Endometrial microvascular endothelial cells (primary cell): ENCODE results near the gene PGAM2. TPM values are rescaled to one million over a fixed set of nuclear protein-coding genes. Genes with fewer than 3 reads are reported as not detected.
"Not testable (repeated sequence)": the region's sequence is repeated elsewhere in the genome, so short reads cannot be mapped to it uniquely, and the experiment has no call there.

Experiments used
- in situ Hi-C: cut with HindIII; loops from 2 replicates; pipeline ENCODE4 v1.10.0; 2017; ENCODE audit warnings: low sequenced_read_pairs, low pct_unique_long_range_greater_than_20kb; ENCODE audit errors: inconsistent ontology term
- total RNA-seq: library from RNA; depleted of rRNA; stranded (reverse); fragments of >200 nt; gene quantifications from one replicate; pipeline ENCODE4 v1.2.3, GENCODE V29; 2015; ENCODE audit errors: inconsistent ontology term

PGAM2 gene
- total RNA-seq, 1 donor from 2014 or later, result not detected

DNA sequence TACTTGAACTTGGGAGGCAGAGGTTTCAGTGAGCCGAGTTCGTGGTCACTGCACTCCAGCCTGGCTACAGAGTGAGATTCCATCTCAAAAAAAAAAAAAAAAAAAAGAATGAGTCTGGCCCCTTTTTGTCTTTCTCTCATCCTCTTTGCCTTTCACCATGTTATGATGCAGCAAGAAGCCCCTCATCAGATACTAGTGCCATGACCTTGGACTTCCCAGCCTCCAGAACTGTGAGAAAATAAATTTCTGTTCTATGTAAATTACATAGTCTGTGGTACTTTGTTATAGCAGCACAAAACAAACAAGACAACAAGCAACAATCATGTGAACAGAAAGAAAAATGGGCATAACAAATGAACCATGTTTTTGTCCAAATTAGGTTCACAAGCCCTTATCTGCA, 23.1 kb downstream of the PGAM2 start:
- in situ Hi-C loops, result no loop called here

- in situ Hi-C loops, result not testable (repeated sequence)
Measured at GRCh38 chr7:44040493-44040891, 24.9 kb downstream of the PGAM2 start.

DNA sequence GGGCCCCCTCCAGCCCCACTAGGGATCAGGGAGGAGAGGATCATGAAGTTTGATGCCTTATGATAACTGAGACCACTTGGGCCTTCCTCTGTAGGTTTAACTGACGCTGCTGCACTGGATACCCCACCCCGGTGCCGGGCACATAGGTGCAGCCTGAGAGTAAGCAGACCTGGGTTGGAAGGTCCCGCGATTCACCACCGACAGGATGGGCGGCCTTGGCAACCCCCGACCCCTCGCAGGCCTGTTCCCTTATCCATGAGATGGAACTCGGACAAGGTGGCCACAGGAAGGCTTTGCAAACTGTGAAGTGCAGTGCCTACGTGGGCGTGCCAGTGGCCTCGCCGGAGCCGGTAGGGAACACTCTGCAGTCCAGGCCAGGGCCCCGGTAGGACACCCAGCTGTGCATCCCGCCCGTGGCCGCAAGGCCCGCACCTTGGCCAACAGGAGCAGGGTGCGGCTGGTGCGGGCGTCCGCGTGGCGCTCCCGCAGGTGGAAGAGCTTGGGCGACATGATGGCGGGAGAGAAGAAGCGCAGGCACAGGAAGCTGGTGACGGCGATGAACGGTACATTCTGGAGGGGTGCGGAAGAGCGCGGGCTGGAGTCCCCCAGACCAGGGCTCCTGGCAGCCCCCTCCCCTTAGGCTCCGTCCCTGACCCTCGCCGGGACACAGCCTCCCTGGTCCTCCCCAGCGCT, 25.4 kb downstream of the PGAM2 start:
- in situ Hi-C loops, result not testable (repeated sequence)

- in situ Hi-C loops, result not testable (repeated sequence)
Measured at GRCh38 chr7:44038961-44039558, 26.3 kb downstream of the PGAM2 start.

DNA sequence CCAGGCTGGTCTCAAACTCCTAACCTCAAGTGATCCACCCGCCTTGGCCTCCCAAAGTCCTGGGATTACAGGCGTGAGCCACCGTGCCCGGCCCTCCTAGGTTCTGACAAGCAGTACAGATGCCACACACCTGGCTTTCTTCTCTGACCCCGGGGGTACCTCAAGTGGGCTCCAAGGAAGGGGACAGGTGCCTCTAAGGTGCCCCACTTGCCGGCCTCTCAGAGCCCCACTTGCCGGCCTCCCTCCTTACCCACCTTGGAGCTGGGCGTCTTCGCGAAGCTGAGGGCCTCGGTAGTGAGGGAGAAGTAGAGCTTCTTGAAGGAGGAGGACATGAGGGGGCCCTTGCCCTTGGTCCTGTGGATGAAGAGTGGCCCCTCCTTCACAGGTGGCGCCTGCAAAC, 26.8 kb downstream of the PGAM2 start:
- in situ Hi-C loops, result not testable (repeated sequence)

DNA sequence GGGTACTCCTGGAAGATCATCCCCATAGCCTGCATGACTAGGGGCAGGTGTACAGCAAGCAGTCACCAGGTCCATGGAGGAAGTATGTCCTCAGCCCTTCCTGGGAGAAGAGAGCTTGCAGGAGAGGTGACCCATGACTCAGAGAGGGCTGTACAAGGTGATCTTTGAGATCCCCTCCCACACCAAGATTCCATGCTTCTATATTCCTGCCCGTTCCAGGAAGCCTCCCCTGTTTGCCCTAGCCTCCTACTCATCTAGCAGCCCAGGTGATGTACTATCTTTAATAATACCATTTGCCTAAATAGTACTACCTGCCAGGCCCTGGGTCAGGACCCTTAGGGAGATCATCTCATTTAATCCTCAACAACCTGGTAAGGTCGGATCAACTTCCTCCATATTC, 27.4 kb downstream of the PGAM2 start:
- in situ Hi-C loops, result not testable (repeated sequence)

DNA sequence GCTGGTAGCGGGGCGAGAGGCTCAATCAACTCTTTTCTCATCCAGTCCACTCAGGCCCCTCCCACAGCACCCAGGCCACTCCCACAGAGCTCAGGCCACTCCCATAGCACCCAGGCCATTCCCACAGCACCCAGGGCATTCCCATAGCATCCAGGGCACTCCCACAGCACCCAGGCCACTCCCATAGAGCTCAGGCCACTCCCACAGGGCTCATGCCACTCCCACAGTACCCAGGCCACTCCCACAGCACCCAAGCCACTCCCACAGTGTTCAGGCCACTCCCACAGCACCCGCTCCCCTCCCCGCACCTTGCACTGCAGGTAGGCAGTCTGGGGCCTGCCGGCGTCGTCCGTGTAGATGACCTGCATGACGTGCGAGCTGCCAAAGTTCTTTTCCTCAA, 29.0 kb downstream of the PGAM2 start:
- in situ Hi-C loops, result not testable (repeated sequence)

DNA sequence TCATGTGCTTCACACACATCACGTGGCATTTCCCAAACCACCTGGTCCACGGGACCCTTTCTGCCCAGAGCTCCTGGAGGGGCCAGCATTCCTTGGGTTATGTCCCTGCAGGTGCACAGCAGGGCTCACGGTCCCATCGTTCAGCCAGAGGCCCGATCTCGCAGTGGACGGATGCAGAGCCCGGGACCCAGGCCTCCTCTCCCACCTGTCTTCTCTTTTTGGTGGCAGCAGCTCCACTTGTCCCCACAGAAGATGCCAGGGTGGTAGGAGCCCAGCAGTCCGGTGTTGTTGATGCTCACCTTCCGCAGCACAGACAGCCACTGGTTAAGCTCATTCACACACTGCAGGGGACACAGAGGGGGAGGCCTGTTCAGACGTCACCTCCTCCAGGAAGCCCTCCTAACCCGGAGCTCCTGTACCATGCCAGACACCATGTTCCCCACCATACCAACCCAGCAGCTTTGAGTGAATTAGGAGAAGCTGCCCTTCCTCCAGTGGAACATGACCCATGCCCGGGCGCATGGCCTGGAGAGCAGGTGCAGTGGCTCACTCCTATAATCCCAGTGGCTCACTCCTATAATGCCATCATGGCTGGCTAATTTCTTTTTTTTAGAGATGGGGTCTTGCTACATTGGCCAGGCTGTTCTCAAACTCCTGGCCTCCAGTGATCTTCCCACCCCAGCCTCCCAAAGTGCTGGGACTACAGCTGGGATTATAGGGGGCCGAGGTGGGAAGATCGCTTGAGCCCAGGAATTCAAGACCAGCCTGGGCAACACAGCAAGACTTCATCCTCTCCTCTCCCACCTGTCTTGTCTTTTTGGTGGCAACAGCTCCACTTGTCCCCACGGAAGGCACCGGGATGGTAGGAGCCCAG, 31.2 kb downstream of the PGAM2 start:
- in situ Hi-C loops, result not testable (repeated sequence)

DNA sequence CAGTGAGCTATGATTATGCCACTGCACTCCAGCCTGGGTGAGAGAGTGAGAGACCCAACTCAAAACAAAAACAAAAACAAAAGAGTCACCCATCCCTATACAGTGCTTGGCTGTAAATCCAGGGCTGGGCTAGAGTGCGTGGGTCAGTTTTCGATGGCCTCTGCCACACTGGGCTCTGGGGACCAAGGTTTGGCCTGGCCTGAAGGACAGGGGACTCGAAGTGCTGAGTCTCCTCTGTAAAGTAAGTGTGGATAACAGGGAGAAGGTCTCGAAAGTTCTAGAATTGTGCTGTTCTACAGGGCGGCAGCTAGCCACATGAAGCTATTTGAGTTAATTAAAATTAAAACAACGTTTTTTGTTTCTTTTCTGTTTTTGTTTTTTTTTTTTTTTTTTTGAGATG, 33.3 kb downstream of the PGAM2 start:
- in situ Hi-C loops, result not testable (repeated sequence)

DNA sequence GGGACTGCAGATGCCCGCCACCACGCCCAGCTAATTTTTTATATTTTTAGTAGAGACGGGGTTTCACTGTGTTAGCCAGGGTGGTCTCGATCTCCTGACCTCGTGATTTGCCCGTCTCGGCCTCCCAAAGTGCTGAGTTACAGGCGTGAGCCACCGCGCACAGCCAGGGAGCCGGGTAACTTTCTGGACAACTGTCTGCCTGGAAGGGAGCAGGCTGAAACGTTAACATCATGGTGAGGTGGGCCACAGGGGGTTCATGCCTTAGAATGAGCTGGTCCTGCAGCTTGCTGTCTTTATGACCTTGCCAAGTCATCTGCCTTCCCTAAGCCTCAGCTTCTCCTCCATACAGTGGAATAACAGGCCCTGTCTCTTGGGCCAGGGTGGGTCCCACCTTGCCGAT, 34.0 kb downstream of the PGAM2 start:
- in situ Hi-C loops, result not testable (repeated sequence)

DNA sequence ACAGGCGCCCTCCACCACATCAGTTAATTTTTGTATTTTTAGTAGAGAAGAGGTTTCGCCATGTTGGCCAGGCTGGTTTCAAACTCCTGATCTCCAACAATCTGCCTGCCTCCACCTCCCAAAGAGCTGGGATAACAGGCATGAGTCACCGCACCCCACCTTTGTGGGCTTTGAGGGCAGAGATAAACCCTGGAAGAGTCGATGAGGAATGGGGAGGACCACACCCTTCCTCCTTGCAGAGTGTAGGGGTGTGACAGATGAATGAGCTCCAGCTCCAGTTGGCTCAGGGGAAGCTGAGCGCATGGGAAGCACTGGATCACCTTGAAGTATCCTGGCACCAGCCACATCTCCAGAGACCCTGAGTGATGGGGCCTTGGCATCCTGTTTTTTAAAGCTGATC, 35.3 kb downstream of the PGAM2 start:
- in situ Hi-C loops, result not testable (repeated sequence)

DNA sequence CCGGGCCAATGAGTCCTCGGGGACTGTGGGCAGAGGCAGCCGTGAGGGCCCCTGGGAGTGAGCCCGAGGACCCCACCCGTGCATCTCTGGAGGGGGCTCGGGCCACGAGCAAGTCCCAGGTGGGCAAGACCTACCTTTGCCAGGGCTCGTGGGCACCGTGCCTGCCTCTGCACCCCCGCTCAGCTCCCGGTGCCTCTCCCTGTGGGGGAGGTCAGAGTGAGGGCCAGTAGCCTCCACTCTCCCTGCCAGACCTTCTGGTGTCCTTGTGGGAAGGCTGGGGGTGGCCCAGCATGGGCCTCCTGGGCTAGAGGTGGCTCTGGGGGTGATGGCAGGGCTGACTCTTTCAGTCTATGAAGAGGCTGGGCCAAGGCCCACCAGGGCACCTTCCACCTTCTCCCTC, 35.9 kb downstream of the PGAM2 start:
- in situ Hi-C loops, result not testable (repeated sequence)

DNA sequence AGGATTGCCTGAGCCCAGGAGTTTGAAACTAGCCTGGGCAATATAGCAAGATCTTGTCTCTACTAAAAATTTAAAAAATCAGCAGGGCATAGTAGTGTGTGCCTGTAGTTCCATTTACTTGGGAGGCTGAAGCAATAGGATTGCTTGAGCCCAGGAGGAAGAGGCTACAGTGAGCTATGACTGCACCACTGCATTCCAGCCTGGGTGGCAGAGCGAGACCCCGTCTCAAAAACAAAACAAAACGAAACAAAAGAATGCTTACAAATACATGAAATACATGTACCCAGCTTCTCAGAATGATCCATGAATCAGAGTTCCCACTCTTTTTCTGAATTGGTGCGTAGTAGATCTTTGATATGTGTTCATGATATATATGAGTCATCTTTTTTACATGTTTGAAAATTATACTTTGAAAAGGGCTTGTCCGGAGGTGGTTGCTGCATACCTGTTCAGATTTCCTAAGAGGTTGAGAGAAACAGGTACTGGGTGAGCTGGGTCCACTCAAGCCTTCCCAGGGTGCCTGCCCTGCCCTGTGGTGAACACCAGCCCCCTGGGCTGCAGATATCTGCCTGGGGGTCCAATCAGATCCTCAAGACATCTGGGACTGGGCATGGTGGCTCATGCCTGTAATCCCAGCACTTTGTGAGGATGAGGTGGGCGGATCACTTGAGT, 42.4 kb downstream of the PGAM2 start:
- in situ Hi-C loops, result not testable (repeated sequence)

GRCh38 chr7:44022069-44022468, 43.3 kb downstream of the PGAM2 start:
- in situ Hi-C loops, result not testable (repeated sequence)

GRCh38 chr7:44019825-44020224, 45.5 kb downstream of the PGAM2 start:
- in situ Hi-C loops, result not testable (repeated sequence)

DNA sequence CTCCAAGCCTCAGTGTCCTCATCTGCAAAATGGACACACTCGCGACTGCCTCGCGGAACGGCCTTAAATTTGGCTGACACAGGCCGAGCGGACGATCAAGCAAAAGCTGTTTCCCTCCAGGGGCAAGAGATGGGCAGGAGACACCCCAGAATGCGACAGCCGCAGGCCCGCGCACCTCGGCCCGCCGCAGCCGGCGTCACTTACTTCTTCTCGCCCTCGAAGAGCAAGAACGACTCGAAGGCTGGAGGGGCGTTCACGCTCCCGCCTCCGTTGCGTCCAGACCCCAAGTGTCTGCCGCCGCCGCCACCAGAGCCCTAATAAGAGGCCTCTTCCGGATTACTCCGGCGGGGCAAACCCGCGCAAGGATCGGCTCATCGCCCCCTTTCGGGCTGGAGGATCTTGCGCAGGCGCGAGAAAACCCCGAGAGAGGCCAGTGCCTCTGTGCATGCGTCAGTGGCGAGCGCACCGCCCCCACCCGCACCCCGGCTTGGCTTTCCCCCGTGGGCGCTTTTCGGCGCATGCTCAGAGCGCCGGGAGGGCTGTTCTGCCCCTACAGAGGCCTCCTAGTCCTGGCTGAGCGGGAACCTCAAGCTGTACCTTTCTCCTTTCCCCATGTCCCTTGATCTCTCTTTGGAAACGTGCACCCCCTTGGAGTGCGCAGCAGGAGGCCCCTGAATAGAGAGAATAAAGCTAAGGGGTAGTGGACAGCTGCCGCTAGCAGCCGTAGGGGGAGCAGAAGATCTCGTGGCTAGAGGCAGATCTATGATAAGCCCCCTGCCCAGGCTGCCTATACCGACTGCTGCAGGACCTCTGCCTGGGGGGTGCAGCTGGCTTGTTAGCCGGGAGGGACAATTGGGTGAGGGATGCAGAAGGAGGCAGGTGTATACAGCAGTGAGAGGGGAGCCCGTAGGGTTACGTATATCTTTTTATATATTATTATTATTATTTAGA, 46.2 kb downstream of the PGAM2 start:
- in situ Hi-C loops, result not testable (repeated sequence)

DNA sequence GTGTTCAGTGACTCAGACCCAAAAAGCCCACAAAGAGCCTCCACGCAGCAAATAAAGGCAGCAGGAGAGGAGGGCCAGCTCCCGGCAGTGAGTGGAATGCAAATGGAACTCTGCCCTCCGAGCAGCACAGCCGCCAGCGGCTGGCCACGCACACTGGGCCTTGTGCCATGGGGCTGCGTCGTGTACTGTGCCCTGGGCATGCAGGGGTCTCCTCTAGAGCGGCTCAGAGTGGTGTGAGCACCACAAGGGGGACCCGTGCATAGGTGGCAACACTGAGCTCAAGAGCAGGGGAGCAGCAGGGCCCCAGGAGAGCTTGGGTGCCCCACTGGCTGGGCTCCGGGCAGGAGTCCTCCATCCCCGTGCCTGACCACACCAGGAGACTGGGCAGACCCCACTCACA, 50.3 kb downstream of the PGAM2 start:
- in situ Hi-C loops, result not testable (repeated sequence)
